ELR (cell line): ENCODE data around the gene SLC25A41.
A peak's percentile ranks its signal among the peaks of the same experiment; 100 is the strongest.
"Not testable (repeated sequence)": the region's sequence is repeated elsewhere in the genome, so short reads cannot be mapped to it uniquely, and the experiment has no call there.

Source experiments
- DNase-seq: peaks from one replicate; pipeline ENCODE4 v3.0.0-alpha.2; 2015; ENCODE audit warnings: low read depth

SLC25A41 gene

GRCh38 chr19:6428692-6429418 is 4.7 kb downstream of the SLC25A41 start:
- DNase-seq: not testable (repeated sequence)

- DNase-seq: no peak
Measured at GRCh38 chr19:6427131-6427530, 6.4 kb downstream of the SLC25A41 start.

GRCh38 chr19:6425732-6426620 is 7.6 kb downstream of the SLC25A41 start:
- DNase-seq: no peak

GRCh38 chr19:6424939-6425731 is 8.4 kb downstream of the SLC25A41 start:
- peak; percentile 100 for DNase-seq

- peak; percentile 35 for DNase-seq
Measured at GRCh38 chr19:6424195-6424938, 9.2 kb downstream of the SLC25A41 start, which contains the start of gene KHSRP. KHSRP (minus strand) TSS chr19:6424811; CDS start chr19:6424701, 110 bp downstream.

- DNase-seq: peak; percentile 75
Measured at GRCh38 chr19:6423499-6424194, 9.9 kb downstream of the SLC25A41 start.

GRCh38 chr19:6421075-6422014 is 12.2 kb downstream of the SLC25A41 start:
- DNase-seq: no peak

GRCh38 chr19:6418562-6418932 is 15.0 kb downstream of the SLC25A41 start:
- no peak for DNase-seq

- DNase-seq: peak; percentile 27
Measured at GRCh38 chr19:6417713-6418561, 15.6 kb downstream of the SLC25A41 start.

GRCh38 chr19:6416658-6417405 is 16.7 kb downstream of the SLC25A41 start:
- no peak for DNase-seq

- no peak for DNase-seq
Measured at GRCh38 chr19:6415591-6416190, 17.9 kb downstream of the SLC25A41 start.

- no peak for DNase-seq
Measured at GRCh38 chr19:6414793-6415590, 18.6 kb downstream of the SLC25A41 start.

- no peak for DNase-seq
Measured at GRCh38 chr19:6413721-6414643, 19.6 kb downstream of the SLC25A41 start.

GRCh38 chr19:6413291-6413690 is 20.3 kb downstream of the SLC25A41 start:
- no peak for DNase-seq

GRCh38 chr19:6412447-6413091 is 21.0 kb downstream of the SLC25A41 start:
- peak; percentile 34 for DNase-seq
